ENCODE data around the gene SLC17A7.
"Not testable (repeated sequence)": the region's sequence is repeated elsewhere in the genome, so short reads cannot be mapped to it uniquely, and the experiment has no call there.

The SLC17A7 gene

DNA sequence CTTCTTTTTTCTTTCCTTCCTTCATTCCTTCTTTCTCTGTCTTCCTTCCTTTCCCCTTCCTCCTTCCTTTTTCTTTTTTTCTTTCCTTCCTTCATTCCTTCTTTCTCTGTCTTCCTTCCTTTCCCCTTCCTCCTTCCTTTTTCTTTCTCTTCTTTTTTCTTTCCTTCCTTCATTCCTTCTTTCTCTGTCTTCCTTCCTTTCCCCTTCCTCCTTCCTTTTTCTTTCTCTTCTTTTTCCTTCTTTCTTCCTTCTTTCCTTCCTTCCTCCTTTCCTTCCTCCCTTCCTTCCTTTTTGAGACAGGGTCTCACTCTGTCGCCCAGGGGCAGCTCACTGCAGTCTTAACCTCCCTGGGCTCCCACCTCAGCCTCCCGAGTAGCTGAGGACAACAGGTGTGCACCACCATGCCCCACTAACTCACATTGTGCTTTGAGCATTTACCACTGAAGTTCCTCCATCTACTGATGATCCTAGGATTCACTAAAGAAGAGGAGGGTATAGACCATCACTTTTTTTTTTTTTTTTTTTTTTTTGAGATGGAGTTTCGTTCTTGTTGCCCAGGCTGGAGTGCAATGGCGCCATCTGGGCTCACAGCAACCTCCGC is 2.9 kb upstream of the SLC17A7 start:
- not testable (repeated sequence) for DNase-seq (ENCODE audit: low read depth in 2 of 2)

- peak; percentile 86 to 87 for DNase-seq (ENCODE audit: low read depth in 2 of 2)
These were observed 2.2 kb upstream of the SLC17A7 start for GRCh38 chr19:49443366-49444099.

- no peak for DNase-seq (ENCODE audit: low read depth in 2 of 2)
These were observed 1.5 kb upstream of the SLC17A7 start for GRCh38 chr19:49442771-49443365.

DNA sequence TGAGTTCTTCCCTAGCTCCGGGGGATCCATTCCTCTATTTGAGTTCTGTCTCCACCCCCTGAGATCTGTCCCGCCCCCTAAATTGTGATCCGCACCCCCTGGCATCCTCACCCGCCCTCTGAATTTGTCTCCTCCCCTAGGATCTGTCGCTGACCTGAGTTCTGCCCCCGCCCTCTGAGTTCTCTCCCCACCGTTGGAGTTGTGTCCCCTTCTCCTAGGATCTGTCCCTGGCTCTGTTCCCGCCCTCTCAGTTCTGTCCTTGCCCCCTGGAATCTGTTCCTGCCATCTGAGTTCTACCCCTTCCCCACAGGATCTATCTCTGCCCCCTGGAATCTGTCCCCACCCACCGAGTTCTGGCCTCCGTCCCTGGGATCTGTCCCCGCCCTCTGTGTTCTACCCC is 1.0 kb upstream of the SLC17A7 start:
- no peak for DNase-seq (ENCODE audit: low read depth in 2 of 2)

- DNase-seq (ENCODE audit: low read depth in 2 of 2) = no peak
These were observed 628 bp upstream of the SLC17A7 start for GRCh38 chr19:49441960-49442350.

DNA sequence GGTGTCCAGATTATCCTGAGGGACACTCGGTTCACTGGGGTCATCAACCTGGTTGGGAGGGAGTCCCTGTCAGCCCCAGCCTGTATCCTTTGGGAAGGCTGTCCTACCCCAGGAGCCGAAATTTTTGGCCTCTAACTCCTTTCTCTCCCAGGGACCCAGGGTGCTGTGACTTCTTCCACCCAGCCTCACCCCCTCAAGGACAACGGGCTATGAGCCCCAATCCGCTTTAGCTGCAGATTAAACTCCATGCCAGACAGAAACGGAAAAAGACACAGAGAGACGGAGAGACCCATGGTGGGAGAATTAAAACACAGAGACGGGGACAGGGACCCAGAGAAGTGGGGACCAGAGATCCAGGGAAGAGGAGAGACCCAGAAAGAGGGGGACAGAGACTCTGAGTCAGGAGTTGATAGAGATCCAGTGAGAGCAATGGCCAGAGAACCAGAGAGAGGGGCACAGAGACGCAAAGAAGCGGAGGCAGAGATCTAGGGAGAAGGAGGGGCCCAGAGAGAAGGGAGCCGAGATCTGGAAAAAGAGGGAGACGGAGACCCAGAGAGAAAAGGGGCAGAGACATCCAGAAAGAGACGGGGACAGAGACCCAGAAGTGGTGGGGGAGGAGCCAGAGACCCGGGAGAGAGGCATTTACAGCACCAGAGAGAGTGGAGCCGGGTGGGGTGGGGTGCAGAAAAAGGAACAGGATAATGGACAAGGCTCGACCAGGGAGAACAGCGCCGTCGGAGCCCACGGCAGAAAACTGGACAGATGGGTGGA is 703 bp downstream of the SLC17A7 start:
- no peak for DNase-seq (ENCODE audit: low read depth in 2 of 2)

GRCh38 chr19:49439836-49440235 is 1.5 kb downstream of the SLC17A7 start:
- no peak for DNase-seq (ENCODE audit: low read depth in 2 of 2)

- DNase-seq (ENCODE audit: low read depth in 2 of 2) = no peak
These were observed 3.1 kb downstream of the SLC17A7 start for GRCh38 chr19:49438261-49438660.

DNA sequence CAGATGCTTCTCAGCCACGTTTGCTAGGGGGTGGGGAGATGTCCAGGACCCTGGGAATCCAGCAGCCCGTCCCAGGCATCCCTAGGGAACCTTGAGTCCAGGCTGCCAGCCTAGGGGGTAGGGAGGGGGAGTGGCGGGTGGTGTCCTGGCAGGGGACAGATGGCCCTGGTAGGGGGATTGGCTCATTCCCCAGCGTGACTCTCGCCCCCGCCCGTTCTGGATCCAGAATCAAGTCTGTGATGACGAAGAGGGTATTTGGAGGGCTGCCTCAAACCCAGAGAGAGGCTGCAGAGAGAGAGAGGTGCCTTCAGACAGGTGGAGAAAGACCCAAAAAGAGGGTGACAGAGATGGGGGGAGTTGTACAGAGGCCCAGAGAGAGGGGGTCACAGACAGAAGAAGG is 4.1 kb downstream of the SLC17A7 start:
- DNase-seq (ENCODE audit: low read depth in 2 of 2) = no peak

- DNase-seq (ENCODE audit: low read depth in 2 of 2) = no peak
These were observed 4.8 kb downstream of the SLC17A7 start for GRCh38 chr19:49436381-49437017.

- no peak for DNase-seq (ENCODE audit: low read depth in 2 of 2)
These were observed 5.7 kb downstream of the SLC17A7 start for GRCh38 chr19:49435670-49436069.

DNA sequence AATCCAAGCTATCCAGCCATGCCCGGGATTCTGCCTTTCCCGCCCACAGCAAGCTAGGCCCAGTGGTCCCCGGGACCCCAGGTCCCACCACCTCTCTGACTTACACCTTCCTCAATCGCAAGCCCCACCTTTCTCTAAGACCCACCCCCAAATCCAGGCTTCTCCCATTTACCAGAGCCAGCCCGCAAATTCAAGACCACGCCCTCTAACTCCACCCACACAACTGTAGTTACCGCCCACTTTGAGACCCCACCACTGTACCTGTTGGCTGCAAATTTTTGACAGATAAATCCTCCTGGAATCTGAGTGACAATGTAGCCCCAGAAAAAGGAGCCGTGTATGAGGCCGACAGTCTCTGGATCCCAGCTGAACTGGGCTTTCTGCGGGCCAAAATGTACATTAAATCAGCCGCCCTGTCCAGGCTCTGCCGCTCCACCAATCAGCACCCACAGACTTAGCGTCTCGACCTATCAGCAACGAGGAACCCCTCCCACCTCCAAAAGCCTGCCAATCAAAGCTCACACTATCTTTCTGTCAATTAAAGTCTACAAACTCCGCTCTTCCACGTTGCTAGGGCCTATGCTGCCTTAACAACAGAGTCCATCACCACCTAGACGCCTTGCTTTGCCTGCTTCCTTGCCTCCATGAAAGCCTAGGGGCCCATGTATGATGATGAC is 6.3 kb downstream of the SLC17A7 start:
- no peak for DNase-seq (ENCODE audit: low read depth in 2 of 2)

DNA sequence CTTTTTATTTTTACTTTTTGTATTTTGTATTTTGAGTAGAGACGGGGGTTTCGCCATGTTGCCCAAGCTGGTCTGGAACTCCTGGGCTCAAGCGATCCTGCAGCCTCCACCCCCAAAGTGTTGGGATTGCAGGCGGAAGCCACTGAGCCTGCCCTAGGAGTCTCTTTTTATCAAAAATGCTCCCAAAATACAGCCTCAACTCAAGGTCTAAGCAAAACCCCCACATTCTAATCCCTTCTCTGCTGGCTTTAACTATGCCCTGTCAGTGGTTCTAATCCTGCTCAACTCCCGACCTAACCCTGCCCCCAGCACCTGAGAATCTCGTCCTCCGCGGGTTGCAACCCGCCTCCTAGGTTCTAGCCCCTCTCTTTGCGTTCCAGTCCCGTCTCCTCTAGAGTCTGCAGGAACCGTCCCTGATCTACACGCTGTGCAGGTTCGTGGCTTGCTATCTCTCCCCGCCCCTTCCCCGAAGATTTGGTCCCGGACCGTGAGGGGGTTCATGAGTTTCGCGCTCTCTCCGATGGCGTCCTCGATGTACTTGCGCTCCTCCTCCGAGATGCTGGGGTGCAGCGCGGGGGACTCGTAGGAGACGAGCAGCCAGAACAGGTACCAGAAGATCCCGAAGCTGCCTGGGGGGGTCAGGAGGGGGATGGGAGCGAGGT is 8.0 kb downstream of the SLC17A7 start:
- DNase-seq (ENCODE audit: low read depth in 2 of 2) = no peak

GRCh38 chr19:49432141-49433073 is 8.9 kb downstream of the SLC17A7 start:
- DNase-seq (ENCODE audit: low read depth in 2 of 2) = no peak

- DNase-seq (ENCODE audit: low read depth in 2 of 2) = no peak
These were observed 10.0 kb downstream of the SLC17A7 start for GRCh38 chr19:49431330-49431749.

GRCh38 chr19:49430678-49431329 is 10.5 kb downstream of the SLC17A7 start:
- DNase-seq (ENCODE audit: low read depth in 2 of 2) = no peak

GRCh38 chr19:49430172-49430677 is 11.1 kb downstream of the SLC17A7 start:
- DNase-seq (ENCODE audit: low read depth in 2 of 2) = no peak

DNA sequence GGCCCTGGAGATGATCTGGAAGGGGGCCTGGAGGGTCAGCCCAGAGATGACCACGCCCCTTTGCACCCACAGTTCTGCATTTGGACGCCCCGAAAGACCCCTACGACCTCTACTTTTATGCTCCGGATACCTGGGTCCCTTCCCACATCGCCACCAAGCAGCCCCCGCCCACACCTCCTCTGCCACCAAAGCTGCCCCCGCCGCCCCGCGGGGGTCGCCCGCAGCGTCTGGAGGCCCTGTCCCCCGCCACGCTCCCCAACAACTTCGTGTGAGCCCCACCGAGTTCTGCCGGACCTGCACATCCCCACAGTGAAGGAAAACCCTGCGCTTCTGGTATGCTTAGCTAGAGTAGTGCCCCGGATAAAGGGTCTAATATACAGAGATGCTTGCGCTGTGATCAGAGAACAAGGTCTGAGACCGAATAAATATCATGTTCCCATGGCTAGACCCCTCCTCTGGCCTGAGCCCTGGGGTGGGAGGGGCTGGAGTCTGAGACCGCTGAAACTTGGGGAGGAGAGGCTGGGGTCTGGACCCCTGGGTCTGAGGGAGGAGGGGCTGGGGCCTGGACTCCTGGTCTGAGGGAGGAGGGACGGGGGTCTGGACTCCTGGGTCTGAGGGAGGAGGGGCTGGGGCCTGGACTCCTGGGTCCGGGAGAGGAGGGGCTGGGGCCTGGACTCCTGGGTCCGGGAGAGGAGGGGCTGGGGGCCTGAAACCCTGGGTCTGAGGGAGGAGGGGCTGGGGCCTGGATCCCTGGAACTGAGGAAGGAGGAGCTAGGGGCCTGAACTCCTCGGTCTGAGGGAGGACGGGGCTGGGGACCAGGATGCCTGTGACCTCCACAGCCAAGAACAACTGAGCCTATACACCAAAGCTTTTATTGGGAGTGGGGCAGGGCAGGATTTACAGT is 12.5 kb downstream of the SLC17A7 start:
- DNase-seq (ENCODE audit: low read depth in 2 of 2) = no peak

Data from stimulated activated CD8-positive, alpha-beta memory T cell treated with anti-CD3 and anti-CD28 coated beads, Interleukin-15, amount 100 ng/mL, for 4 hours (primary cell).